Measurements from ENCODE around the gene TTC9C.
"Not testable (repeated sequence)": the region's sequence is repeated elsewhere in the genome, so short reads cannot be mapped to it uniquely, and the experiment has no call there.

The TTC9C gene

DNA sequence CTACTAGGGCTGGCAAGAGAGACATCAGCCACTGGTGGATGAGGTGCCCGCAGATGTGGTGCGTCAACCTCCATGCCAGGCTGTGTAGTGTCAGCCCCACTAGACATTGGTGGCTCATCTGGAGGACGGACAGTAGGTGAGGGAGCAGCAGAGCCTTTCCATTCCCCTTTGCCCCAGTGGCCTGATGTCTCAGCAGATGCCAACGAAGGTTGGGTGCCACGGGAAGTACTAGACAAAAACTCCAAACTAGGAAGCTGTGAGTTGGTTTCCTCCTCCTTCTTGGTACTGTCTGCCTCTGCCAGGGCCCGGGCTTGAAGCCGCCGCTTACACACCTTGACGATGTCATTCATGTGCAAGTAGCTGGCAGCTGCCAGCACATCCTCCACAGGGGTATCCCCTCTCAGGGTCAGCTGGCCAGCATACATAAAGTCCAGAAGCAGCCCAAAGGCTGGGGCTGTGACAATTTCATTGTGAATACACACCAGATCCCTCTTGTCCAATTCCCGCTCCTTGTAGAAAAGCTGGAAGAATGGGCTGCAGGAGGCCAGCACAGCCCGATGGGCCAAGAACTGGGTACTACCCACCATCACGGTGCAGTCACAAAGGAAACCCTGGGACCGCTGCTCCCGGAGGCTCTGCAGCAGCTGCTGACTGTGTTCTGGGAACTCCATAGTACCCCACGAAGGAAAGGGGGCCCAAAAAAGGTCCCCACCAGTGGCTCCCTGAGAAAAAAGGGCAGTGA, 24.9 kb downstream of the TTC9C start:
- Mint-ChIP-seq H3K36me3 (peaks cover 25% of the 10 kb centered on the region), H3K9me3 (no peaks in the 10 kb centered on the region), H3K27ac (peak overlapping the region; percentile 92), H3K4me3 (peak overlapping the region; percentile 87), H3K4me1 (peaks cover 20% of the 10 kb centered on the region)
- ATAC-seq (no peak), DNase-seq (ENCODE audit: low spot score in 2 of 2) (peak in 1 of 2 donors; percentile 11)

DNA sequence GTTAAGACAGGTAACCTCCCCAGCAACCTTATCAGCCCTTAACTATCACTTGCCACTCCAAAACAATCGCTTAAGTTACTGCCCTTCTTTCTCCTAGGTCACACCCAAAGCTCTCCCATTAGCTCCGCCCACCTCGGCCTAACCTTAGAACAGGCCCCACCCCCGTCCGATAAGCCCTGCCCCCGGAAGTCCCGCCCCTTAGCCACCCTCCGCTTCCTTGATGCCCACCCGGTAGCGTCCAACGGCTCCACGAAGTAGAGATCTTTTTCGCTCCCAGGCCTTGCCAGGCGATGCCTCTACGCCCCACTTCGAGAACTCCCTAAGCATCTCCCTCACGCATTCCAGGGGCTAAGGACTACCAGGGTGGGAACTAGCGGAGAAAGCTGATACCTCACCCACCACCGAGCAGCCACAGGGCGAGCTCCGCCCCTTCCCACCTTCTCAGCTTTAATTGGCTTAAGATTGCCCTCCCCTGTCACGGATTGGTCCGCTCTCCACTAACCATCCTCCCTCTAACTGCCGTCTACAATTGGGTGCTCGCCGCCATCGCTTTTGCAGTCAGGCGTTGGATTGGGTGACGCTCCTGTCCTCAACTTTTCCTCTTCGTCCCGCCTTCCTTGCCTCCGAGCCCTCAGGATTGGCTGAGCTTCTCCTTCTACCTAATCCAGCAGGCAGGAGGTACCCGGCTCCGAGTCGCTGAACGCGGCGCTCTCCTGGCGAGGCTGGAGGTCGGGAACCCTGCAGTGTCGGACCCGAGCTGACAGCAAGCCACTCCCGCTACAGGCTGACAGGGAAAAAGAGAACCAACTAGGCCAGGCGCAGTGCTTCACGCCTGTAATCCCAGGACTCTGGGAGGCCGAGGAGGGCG, 25.7 kb downstream of the TTC9C start, which contains the start of gene ZBTB3:
Gene ZBTB3, minus strand, starts transcription at position 425 of the 868 bp plus-strand sequence. CDS start 496 bp downstream, outside the sequence.
- no peaks in the 10 kb centered on the region for H3K9me3 Mint-ChIP-seq
- peak within 1 kb of the TSS; percentile 87 for H3K4me3 Mint-ChIP-seq
- peak; percentile 98 for ATAC-seq
- H3K4me1 Mint-ChIP-seq, result peaks cover 20% of the 10 kb centered on the region
- peak; percentile 90 to 97 for DNase-seq (ENCODE audit: low spot score in 2 of 2)
- peak within 1 kb of the TSS; percentile 92 for H3K27ac Mint-ChIP-seq
- peaks cover 22% of the 10 kb centered on the region for H3K36me3 Mint-ChIP-seq

DNA sequence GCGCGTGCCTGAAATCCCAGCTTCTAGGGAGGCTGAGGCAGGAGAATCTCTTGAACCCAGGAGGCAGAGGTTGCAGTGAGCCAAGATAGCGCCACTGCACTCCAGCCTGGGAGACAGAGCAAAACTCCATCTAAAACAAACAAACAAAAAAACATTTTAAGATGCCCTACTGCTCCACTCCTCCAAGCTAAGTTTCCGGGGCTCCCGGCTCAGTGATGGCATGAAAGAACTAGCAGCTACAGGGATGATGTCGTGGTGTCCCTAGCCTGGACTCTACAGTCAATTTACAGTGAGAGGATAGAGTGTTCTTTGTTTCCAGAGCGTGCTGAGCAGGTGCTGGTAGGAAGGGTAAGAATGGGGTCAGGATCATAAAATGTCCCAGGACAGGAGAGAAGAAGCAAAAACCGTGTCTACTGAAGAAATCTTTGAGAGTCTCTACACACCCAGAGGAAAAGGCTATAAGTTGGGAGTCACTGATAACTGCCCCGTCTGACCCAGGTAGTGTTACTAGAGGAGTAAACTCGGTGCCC, 26.9 kb downstream of the TTC9C start:
- ATAC-seq, result no peak
- peak overlapping the region; percentile 87 for H3K4me3 Mint-ChIP-seq
- no peak overlapping the region for H3K27ac Mint-ChIP-seq
- DNase-seq (ENCODE audit: low spot score in 2 of 2), result no peak
- H3K36me3 Mint-ChIP-seq, result peaks cover 12% of the 10 kb centered on the region
- H3K9me3 Mint-ChIP-seq, result no peaks in the 10 kb centered on the region
- H3K4me1 Mint-ChIP-seq, result peaks cover 20% of the 10 kb centered on the region

DNA sequence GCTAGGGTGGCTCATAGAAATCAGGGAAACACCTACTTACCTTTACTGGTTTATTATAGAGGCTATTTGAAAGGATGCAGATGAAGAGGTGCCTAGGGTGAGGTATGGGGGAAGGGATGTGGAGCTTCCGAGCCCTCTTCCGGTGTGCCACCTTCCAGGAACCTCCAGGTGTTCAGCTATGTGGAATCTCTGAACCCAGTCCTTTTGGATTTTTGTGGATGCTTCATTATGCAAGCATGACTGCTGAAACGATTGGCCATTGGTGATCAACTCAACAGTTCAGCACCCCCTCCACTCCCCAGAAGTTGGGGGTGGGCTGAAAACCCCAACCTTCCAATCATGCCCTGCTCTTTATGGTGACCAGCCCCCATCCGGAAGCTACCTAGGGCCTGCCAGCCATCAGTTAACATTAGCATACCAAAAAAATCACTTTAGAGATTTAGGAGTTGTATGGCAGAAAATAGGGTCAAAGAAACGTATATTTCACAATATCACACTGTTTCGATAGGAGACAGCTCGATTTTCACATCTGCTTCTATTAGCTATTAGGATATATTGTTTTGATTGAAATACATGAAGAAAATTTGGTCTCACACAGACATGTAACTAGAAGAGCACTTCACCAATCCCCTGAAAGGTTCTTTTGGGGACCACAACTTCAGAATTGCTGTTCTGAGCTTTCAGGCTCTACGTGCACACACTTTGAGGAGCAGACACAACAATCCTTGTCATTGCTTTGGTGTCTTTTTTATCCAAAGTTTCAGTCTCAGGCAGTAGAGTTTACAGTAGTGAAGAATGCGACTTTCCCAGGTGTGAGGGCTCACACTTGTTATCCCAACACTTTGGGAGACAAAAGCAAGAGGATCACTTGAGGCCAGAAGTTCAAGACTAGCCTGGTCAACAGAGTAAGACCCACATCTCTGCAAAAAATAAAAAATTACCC, 29.8 kb downstream of the TTC9C start:
- DNase-seq (ENCODE audit: low spot score in 2 of 2) (no peak), ATAC-seq (no peak)
- Mint-ChIP-seq H3K4me3 (no peak overlapping the region), H3K27ac (no peak overlapping the region), H3K36me3 (peaks cover 33% of the 10 kb centered on the region), H3K9me3 (no peaks in the 10 kb centered on the region), H3K4me1 (peaks cover 30% of the 10 kb centered on the region)

DNA sequence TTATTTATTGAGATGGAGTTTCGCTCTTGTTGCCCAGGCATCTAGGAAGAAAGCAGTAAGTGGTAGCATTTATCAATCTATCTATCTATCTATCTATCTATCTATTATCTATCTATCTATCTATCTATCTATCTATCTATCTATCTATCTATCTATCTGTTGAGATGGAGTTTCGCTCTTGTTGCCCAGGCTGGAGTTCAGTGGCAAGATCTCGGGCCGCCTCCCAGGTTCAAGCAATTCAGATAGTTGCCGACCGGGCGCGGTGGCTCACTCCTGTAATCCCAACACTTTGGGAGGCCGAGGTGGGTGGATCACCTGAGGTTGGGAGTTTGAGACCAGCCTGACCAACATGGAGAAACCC, 32.6 kb downstream of the TTC9C start:
- not testable (repeated sequence) for DNase-seq (ENCODE audit: low spot score in 2 of 2); ATAC-seq; H3K9me3 Mint-ChIP-seq
- peaks cover 44% of the 10 kb centered on the region for H3K36me3 Mint-ChIP-seq
- H3K4me1 Mint-ChIP-seq, result peaks cover 24% of the 10 kb centered on the region
- H3K4me3 Mint-ChIP-seq, result peak overlapping the region; percentile 88
- H3K27ac Mint-ChIP-seq, result peak overlapping the region; percentile 91

DNA sequence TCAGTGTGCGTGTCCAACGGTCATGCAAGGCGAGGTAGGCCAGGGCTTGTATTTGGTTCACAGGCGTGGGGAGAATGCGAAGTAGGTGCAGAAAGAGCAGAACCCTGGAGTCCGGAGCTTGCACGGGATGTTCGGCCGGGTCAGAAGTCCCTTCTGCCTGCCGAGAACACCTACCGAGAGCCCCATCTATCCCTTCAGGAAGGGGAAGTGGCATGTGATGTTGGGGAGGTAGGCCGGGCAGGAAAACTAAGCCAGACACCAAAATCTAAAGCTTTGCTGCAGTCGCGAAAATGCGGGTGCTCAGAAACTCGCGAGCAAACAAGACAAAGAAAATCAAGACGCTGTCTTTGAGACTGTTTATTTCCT, 42.5 kb downstream of the TTC9C start:
- H3K36me3 Mint-ChIP-seq, result peaks cover 60% of the 10 kb centered on the region
- ATAC-seq, result no peak

DNA sequence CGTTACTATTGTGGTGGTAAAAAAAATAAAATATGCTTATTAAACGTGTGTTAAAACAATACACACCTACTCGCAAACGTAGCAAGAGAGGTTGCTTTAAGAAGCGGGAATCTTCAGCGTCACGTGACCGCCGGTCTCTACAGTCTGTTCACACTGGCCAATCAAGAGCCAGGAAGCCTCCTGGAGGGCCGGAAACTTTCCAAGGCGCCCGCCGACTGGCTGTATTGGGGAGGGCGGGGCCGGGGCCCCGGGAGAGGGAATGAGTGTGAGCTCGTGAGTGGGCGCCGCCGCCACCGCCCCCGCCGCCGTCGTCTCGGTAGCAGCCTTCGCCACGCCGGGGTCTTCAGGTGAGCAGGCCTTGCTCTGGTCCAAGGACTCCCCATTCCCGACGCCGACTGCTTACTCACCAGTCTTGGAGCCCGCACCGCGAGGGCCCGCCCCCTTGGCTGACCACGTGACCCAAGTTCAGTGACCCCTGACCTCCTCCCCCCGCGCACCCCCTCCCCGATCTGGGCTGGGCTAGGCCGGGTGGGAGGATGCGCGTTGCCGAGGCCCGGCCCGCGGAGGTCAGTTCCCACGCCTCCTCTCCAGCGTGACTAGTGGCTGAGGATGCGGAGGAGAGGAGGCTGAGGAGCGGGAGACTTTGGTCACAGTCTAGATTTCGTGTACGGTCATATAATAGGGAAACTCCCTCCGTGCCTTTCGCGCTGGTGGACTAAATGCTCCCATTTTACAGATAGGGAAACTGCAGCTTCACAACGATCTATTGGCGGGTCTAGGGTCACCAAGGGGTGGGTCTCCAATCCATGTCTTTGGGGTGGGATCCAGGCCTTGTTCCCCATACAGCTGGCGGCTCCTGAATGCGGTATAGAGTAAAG, 43.1 kb downstream of the TTC9C start, which contains the start of gene TAF6L:
Gene TAF6L, plus strand, starts transcription at position 253 of the 878 bp plus-strand sequence. CDS start 4,388 bp downstream, outside the sequence.
- H3K36me3 Mint-ChIP-seq, result peaks cover 56% of the 10 kb centered on the region
- H3K27ac Mint-ChIP-seq, result peak within 1 kb of the TSS; percentile 97
- DNase-seq (ENCODE audit: low spot score in 2 of 2) (peak; percentile 91 to 99), ATAC-seq (peak; percentile 92)
- no peaks in the 10 kb centered on the region for H3K9me3 Mint-ChIP-seq
- peaks cover 33% of the 10 kb centered on the region for H3K4me1 Mint-ChIP-seq
- H3K4me3 Mint-ChIP-seq, result peak within 1 kb of the TSS; percentile 90

More for the DNA sequence above, 42.5 kb downstream of the TTC9C start:
- Mint-ChIP-seq H3K9me3 (no peaks in the 10 kb centered on the region), H3K27ac (peak overlapping the region; percentile 97), H3K4me1 (peaks cover 33% of the 10 kb centered on the region), H3K4me3 (peak overlapping the region; percentile 90)
- DNase-seq (ENCODE audit: low spot score in 2 of 2), result peak in 1 of 2 donors; percentile 73

DNA sequence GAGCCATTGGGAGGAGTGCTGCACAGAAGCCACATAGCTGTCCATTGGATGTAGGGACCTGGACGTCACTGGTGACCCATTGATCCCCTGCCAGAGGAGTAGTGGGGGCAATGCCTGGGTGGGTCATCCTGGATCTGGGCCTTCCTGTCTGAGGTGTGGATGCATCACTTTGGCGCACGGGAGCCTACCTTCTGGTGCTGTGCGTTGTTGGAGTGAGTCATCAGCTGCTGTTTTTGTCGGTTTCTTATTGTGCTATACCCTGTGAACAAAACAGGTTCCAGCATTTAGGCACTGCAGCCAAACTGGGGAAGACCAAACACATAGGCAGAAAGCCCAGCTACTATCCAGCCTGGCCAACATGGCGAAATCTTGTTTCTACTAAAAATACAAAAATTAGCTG, 46.1 kb downstream of the TTC9C start:
- Mint-ChIP-seq H3K4me1 (peaks cover 51% of the 10 kb centered on the region), H3K36me3 (peaks cover 59% of the 10 kb centered on the region), H3K4me3 (no peak overlapping the region), H3K9me3 (no peaks in the 10 kb centered on the region), H3K27ac (peak overlapping the region; percentile 70)
- DNase-seq (ENCODE audit: low spot score in 2 of 2), result no peak
- no peak for ATAC-seq

DNA sequence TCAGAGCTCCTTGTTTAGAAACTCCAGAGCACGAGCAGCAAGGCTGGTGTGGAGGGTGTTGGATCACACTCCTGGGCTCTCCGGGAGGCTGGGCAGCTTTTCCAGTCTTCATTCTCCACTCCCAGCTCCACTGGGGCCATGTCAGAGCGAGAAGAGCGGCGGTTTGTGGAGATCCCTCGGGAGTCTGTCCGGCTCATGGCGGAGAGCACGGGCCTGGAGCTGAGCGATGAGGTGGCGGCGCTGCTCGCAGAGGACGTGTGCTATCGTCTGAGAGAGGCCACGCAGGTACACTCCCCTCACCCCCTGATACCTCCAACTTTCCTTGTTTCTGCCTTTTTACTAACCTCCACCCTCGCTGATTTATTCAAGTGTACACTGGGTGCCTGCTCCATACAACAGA, 47.4 kb downstream of the TTC9C start:
- peak overlapping the region; percentile 70 for H3K27ac Mint-ChIP-seq
- DNase-seq (ENCODE audit: low spot score in 2 of 2), result no peak
- peaks cover 40% of the 10 kb centered on the region for H3K4me1 Mint-ChIP-seq
- H3K9me3 Mint-ChIP-seq, result no peaks in the 10 kb centered on the region
- no peak for ATAC-seq
- H3K4me3 Mint-ChIP-seq, result no peak overlapping the region
- H3K36me3 Mint-ChIP-seq, result peaks cover 61% of the 10 kb centered on the region

DNA sequence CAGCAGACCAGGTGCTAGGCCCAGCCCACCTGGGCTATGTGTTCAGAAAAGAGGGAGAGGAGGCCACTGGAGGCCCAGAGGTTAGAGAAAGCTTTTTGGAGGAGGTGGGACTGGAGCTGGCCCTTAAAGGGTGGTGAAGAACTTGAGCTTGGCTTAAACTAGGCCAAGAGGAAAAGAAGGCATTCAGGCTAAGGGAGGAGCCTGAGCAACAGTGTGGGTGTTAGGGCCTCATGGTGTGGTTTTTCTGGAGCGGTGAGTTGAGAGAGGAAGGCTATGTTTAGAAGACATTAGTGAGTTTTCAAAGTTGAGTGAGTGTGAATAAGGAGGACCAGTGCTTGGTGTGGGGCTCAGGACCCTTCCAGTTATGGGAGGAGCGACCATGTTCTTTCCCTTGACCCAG, 49.1 kb downstream of the TTC9C start:
- DNase-seq (ENCODE audit: low spot score in 2 of 2), result no peak
- peaks cover 25% of the 10 kb centered on the region for H3K4me1 Mint-ChIP-seq
- peaks cover 67% of the 10 kb centered on the region for H3K36me3 Mint-ChIP-seq
- ATAC-seq, result peak; percentile 82
- H3K9me3 Mint-ChIP-seq, result no peaks in the 10 kb centered on the region
- peak overlapping the region; percentile 58 for H3K4me3 Mint-ChIP-seq
- peak overlapping the region; percentile 94 for H3K27ac Mint-ChIP-seq

DNA sequence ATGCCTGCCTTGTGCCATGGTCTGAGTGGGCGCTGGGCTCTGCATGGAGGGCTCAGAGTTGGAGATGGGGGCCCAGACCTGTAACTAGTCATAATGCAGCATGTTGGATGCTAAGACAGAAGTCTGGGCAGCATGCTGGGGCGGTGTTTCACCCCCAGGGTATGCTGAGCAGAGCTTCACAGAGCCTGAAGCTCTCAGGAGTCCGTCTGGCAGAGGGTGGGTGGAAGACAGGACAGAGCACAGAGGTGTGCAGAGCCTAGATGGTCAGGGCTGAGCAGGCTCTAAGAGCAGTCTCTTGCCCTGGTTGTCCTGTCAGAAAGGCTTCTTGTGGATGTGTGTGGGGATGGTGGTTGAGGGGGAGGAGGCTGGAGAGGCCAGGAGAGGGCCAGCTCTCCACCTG, 50.2 kb downstream of the TTC9C start:
- no peak for DNase-seq (ENCODE audit: low spot score in 2 of 2)
- peak; percentile 19 for ATAC-seq
- H3K4me1 Mint-ChIP-seq, result peaks cover 23% of the 10 kb centered on the region
- H3K4me3 Mint-ChIP-seq, result peak overlapping the region; percentile 58
- H3K9me3 Mint-ChIP-seq, result no peaks in the 10 kb centered on the region
- H3K27ac Mint-ChIP-seq, result peak overlapping the region; percentile 94
- H3K36me3 Mint-ChIP-seq, result peaks cover 78% of the 10 kb centered on the region

DNA sequence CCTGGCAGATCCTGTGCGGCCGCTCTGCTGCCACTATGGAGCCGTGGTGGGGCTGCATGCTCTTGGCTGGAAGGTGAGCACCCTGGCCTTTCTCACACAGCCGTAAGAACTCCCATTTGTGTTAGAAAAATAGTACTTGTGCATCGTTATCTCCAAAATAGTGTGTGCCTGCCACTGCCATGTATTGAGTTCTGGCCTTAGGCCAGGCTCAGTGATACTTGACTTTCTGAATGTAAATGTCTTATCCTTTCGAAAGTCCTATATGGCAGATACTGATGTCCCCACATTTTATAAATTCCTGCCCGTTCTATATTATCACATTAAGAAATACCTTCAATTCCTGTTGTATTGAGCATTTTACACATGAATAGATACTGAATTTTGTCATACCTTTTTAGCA, 54.5 kb downstream of the TTC9C start:
- Mint-ChIP-seq H3K9me3 (no peaks in the 10 kb centered on the region), H3K4me1 (peaks cover 18% of the 10 kb centered on the region), H3K27ac (no peak overlapping the region), H3K36me3 (peaks cover 75% of the 10 kb centered on the region), H3K4me3 (no peak overlapping the region)
- ATAC-seq, result no peak
- DNase-seq (ENCODE audit: low spot score in 2 of 2), result no peak

DNA sequence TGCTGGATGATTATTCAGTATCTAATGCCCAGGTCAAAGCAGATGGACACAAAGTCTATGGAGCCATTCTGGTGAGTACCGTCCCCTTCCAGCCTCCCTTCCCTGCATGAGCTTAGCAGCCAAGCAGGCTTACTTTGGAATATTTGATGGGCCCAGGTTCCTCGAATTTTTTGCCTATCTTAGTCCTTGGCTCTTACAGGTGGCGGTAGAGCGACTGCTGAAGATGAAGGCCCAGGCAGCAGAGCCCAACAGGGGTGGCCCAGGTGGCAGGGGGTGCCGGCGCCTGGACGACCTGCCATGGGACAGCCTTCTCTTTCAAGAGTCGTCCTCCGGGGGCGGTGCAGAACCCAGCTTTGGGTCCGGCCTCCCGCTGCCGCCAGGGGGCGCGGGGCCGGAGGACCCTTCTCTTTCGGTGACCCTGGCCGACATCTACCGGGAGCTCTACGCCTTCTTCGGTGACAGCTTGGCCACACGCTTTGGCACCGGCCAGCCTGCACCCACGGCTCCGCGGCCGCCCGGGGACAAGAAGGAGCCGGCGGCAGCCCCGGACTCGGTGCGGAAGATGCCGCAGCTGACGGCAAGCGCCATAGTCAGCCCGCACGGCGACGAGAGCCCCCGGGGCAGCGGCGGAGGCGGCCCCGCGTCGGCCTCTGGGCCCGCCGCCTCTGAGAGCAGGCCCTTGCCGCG, 58.2 kb downstream of the TTC9C start:
- H3K27ac Mint-ChIP-seq, result peak overlapping the region; percentile 92
- H3K4me1 Mint-ChIP-seq, result peaks cover 33% of the 10 kb centered on the region
- peak; percentile 84 for ATAC-seq
- DNase-seq (ENCODE audit: low spot score in 2 of 2), result peak; percentile 89 to 92
- H3K9me3 Mint-ChIP-seq, result no peaks in the 10 kb centered on the region
- peaks cover 82% of the 10 kb centered on the region for H3K36me3 Mint-ChIP-seq
- H3K4me3 Mint-ChIP-seq, result peak overlapping the region; percentile 92

Data from stimulated activated effector memory CD8-positive, alpha-beta T cell treated with anti-CD3 and anti-CD28 coated beads, Interleukin-12 subunit alpha, Interleukin-12 subunit beta, amount 100 ng/mL, for 72 hours (primary cell).